ENCODE data around the gene CES5A.
"Not testable (repeated sequence)": the region's sequence is repeated elsewhere in the genome, so short reads cannot be mapped to it uniquely, and the experiment has no call there.

The CES5A gene

DNA sequence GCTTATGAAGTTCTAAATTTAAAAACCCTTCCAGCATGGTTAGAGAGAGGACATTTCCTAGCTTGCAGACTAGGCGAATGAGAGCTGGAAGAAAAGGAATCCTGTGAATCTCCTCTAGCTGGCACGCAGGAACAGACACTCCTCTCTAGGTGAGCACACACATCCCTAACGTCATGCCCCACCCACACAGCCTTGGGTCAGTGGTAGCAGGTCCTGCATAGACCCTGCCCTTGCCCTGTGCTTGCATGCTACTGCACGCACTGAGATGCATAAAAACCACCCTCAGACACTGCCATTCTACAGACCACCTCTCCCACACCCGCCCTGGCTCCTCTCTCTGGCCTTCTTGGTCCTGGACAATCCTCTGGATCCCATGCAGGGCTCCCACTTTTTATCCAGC, 65.8 kb downstream of the CES5A start:
- no peak for DNase-seq
- Mint-ChIP-seq H3K36me3 (no peaks in the 10 kb centered on the region), H3K4me3 (no peak overlapping the region), H3K9me3 (no peaks in the 10 kb centered on the region), H3K27me3 (peaks cover 3% of the 10 kb centered on the region), H3K4me1 (no peaks in the 10 kb centered on the region), H3K27ac (no peak overlapping the region)
- CTCF ChIA-PET: no interaction called here

DNA sequence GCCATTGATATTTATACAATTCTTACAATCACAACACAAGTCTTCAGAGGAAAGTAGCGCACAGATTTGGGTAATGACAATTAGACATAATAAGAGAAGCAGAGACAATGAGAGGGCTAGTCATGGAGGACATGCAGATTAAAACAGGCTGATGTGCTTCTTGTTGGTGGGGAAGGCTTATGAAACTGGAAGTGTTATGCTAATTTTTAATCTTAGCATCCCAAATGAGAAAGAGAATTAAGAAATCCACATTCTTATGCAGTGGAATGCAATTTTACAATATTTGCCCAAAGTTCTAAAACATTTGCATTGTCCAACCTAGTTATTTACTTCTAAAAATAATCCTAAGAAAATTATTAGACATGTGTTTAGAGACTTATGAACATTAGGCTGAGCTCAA, 66.9 kb downstream of the CES5A start:
- H3K4me1 Mint-ChIP-seq, H3K4me3 Mint-ChIP-seq, DNase-seq, CTCF ChIA-PET, H3K27ac Mint-ChIP-seq, H3K9me3 Mint-ChIP-seq, H3K36me3 Mint-ChIP-seq, H3K27me3 Mint-ChIP-seq: not testable (repeated sequence)

GRCh38 chr16:55805104-55805503, 70.1 kb downstream of the CES5A start:
- H3K4me1 Mint-ChIP-seq, CTCF ChIA-PET, H3K9me3 Mint-ChIP-seq, DNase-seq, H3K36me3 Mint-ChIP-seq, H3K4me3 Mint-ChIP-seq, H3K27ac Mint-ChIP-seq, H3K27me3 Mint-ChIP-seq: not testable (repeated sequence)

GRCh38 chr16:55803681-55804080, 71.5 kb downstream of the CES5A start:
- H3K4me3 Mint-ChIP-seq, CTCF ChIA-PET: not testable (repeated sequence)

More at GRCh38 chr16:55803681-55804080, 71.5 kb downstream of the CES5A start:
- not testable (repeated sequence) for H3K36me3 Mint-ChIP-seq, H3K27ac Mint-ChIP-seq, DNase-seq, H3K4me1 Mint-ChIP-seq, H3K9me3 Mint-ChIP-seq, H3K27me3 Mint-ChIP-seq

All from activated naive CD4-positive, alpha-beta T cell treated with anti-CD3 and anti-CD28 coated beads, Interleukin-2, amount 10 ng/mL, durations not matched to agents 7 days and 5 days (primary cell).